Measurements from ENCODE around the gene PIP5K1B.

The PIP5K1B gene

GRCh38 chr9:68755051-68755450 lies 50.0 kb downstream of the PIP5K1B start:
- DNase-seq, result no peak
- intact Hi-C loops (cut with DNase I), result no loop called here

DNA sequence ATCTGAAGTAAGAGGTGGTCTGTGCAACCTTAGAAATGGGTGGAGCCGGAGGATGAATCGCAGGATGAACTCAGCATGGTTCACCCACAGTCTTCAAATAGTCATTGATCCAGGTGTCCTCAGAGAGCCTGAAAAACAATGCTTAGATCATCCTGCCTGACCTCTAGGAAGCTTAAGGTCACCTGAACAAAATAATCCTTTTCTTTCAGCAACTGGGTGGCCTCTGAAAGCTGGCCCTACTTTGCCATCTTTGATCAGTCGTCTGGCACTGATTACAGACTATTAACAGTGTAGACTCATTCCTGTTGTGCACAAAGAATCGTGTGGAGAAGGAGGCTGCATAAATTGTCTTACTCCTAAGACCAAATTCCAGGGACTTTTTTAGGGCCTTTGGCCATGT lies 50.7 kb downstream of the PIP5K1B start:
- intact Hi-C loops (cut with DNase I), result no loop called here
- DNase-seq, result no peak

DNA sequence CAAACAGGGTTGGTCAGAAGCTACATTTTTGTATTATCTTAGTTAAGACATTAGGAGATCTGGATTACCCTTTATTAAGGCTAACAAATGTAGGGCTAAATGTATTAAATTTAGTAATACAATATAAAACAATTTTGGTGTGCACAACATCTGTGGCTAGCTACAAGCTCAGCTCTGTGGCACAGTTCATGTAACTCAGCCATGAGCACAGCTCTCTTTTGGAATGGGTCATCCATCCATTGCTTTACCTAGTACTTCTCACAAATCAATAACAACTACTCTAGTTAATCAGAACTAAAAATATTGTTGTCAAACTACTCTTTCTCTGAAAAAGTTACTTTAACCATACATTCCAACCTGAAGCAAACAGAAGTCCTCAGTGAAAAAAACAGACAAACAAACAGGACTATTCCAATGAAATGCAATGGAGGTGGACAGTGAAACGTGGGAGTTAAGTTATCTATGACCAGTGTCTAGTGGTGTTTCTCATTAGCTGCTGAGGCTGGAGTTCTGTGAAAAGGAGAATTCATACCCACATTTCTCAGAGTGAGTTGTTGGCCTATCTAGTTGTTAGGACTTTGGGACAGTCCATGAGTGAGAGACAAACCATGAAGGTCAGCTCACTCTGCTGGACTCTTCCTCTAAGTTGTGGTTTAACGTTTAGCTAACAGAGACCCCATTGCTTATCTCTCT lies 55.1 kb downstream of the PIP5K1B start:
- DNase-seq, result no peak
- intact Hi-C loops (cut with DNase I), result no loop called here

GRCh38 chr9:68760674-68761333 lies 55.8 kb downstream of the PIP5K1B start:
- no peak for DNase-seq
- intact Hi-C loops (cut with DNase I), result no loop called here

- intact Hi-C loops (cut with DNase I), result no loop called here
- DNase-seq, result no peak
These were observed 57.5 kb downstream of the PIP5K1B start for GRCh38 chr9:68762570-68762969.

- no peak for DNase-seq
- intact Hi-C loops (cut with DNase I), result no loop called here
These were observed 58.1 kb downstream of the PIP5K1B start for GRCh38 chr9:68763104-68763503.

DNA sequence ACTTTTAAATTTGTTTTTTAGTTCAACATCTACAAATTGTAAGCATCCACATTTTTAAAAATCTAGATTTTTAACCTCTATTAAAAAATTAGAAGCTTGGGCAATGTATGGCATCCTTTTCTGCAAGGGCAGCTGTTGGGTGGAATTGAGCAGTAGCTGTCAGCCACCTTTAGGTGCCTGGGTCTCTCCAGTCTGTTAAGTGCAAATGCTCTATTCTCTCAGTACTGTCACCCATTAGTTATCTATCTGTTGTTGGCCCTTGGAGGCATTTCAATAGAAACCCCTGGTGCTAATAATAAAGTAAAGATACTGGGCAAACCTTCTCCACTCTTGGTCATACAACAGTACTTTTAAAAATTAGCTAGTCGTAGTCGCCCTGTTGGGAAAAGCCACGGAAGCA lies 63.6 kb downstream of the PIP5K1B start:
- intact Hi-C loops (cut with DNase I), result no loop called here
- no peak for DNase-seq

DNA sequence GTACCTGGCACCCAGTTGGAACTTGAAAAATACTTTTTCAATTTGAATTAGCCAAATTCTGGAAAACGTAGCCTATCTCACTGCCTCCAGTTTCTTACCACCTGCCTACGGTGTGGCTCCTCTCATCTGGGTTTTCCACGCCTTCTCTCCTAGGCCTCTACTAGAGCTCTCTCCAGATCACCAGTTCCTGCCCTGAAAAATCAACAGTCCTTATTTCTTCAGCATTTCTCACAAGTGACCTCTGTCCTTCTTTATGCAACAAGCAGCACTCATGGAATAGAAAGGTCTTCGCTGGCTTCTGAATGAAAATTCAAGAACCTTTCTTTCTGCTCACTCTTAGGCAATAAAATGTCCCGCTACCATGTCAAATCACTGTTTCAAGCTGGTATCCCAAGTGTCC lies 64.8 kb downstream of the PIP5K1B start:
- intact Hi-C loops (cut with DNase I), result no loop called here
- DNase-seq, result no peak

DNA sequence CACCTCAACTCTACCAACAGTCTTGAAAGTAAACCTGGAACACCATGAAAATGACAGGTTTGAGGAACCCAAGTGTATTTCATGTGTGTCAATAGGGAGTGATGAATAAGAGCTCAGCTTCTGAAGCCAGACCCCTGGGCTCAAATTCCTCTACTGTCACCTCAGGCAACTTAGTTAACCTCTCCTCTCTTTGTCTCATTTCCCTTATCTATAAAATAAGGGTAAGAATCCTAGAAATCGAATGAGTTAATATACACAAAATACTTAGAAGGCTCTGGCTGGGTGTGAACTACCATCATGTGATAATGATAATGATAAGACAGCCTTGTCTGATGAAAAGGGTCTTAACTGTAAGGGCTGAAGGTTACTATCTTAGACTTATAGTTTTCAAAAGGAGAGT lies 66.3 kb downstream of the PIP5K1B start:
- DNase-seq, result no peak
- intact Hi-C loops (cut with DNase I), result no loop called here

- no peak for DNase-seq
- intact Hi-C loops (cut with DNase I), result no loop called here
These were observed 70.1 kb downstream of the PIP5K1B start for GRCh38 chr9:68775003-68775730.

GRCh38 chr9:68777070-68777763 lies 72.2 kb downstream of the PIP5K1B start:
- DNase-seq, result no peak
- intact Hi-C loops (cut with DNase I), result no loop called here

DNA sequence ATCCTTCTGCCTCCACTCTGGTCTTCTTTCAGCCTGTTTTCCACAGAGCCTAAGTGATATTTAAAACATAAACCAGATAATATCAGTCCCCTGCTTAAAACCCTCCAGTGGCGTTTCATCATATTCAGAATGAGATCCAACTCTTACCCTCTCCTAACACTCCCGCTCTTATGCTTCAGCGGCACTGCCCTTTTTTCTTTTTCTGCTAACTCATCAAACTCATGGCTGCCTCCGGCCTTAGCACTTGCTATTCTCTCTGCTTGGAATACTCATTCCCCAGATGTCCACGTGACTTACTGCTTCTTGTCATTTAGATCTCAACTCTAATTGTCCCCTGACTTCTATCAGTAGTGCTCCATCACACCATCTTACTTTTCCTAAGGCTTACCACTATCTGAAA lies 73.6 kb downstream of the PIP5K1B start:
- DNase-seq, result no peak
- intact Hi-C loops (cut with DNase I), result no loop called here

- peak; percentile 70 to 96 (median 89) for DNase-seq
- intact Hi-C loops (cut with DNase I), result no loop called here
These were observed 74.7 kb downstream of the PIP5K1B start for GRCh38 chr9:68779558-68780379.

DNA sequence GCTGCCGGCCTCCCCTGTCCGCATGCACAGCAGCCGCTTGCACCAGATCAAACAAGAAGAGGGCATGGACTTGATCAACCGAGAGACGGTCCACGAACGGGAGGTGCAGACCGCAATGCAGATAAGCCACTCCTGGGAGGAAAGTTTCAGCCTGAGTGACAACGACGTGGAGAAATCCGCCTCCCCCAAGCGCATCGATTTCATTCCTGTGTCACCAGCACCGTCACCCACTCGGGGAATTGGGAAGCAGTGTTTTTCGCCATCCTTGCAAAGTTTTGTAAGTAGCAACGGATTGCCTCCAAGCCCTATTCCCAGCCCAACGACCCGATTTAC lies 75.3 kb downstream of the PIP5K1B start:
- intact Hi-C loops (cut with DNase I), result no loop called here
- DNase-seq, result no peak

- intact Hi-C loops (cut with DNase I), result no loop called here
- DNase-seq, result peak in 4 of 42 donors; percentile 5 to 42 (median 16)
These were observed 75.7 kb downstream of the PIP5K1B start for GRCh38 chr9:68780720-68781119.

GRCh38 chr9:68781928-68782327 lies 76.9 kb downstream of the PIP5K1B start:
- DNase-seq, result no peak
- intact Hi-C loops (cut with DNase I), result no loop called here

DNA sequence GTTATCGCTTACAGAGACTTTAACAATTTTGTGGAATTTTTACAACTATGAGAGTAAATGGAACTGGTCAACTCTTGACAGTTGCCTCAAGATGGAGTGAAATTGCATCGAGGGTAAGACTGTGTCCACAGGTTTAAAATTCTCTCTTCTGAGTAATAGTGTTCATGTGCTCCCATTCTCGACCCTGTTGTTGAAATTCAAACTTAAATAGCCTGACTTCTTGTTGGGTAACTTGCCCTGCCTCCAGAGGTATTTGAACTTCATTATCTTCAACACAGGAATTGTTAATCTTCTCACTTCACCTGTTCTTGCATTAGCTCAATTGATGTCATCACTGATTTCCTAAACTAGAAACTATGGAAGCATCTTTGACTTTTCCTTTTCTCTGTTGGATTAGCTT lies 77.5 kb downstream of the PIP5K1B start:
- no peak for DNase-seq
- intact Hi-C loops (cut with DNase I), result no loop called here

DNA sequence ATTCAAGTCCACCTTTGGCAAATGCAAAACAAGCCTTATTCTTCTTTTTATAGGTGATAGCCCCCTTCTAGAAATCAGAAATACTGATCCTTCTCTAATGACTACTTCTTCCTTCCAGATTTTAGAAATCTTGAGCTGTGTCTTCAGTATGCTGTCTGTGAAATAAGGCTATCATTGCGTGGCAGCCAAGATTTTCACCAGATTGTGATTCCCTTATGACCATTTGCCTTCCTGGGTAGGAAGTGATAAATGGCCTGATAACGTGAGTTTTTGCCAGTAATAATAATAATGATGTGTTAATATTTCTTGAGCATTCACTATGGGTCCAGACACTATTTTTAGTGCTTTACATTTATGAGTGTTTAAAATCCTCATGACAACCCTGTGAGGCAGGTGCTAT lies 80.9 kb downstream of the PIP5K1B start:
- intact Hi-C loops (cut with DNase I), result no loop called here
- no peak for DNase-seq

GRCh38 chr9:68791169-68791568 lies 86.1 kb downstream of the PIP5K1B start:
- intact Hi-C loops (cut with DNase I), result no loop called here
- DNase-seq, result no peak
